ENCODE data around the gene FAM13B.

Gene FAM13B

DNA sequence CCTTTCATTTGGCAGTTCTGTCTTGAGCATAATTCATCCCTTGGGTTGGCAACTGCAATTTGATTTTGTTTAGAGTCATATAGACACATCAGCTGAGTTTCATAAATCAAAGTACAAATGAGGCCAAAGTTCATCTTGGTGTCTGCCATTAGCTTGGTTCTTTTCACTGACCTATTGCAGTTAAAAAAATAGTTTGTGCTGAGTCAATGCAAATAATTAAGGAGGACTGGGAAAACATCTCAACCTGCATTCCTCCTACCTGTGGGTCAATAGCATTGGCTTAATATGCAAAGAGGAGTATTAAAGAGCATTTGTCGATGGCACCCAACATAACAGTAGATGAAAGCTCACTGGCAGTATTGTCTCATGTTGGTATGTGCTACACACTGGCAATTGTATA, 142.0 kb downstream of the FAM13B start:
- DNase-seq, result no peak

DNA sequence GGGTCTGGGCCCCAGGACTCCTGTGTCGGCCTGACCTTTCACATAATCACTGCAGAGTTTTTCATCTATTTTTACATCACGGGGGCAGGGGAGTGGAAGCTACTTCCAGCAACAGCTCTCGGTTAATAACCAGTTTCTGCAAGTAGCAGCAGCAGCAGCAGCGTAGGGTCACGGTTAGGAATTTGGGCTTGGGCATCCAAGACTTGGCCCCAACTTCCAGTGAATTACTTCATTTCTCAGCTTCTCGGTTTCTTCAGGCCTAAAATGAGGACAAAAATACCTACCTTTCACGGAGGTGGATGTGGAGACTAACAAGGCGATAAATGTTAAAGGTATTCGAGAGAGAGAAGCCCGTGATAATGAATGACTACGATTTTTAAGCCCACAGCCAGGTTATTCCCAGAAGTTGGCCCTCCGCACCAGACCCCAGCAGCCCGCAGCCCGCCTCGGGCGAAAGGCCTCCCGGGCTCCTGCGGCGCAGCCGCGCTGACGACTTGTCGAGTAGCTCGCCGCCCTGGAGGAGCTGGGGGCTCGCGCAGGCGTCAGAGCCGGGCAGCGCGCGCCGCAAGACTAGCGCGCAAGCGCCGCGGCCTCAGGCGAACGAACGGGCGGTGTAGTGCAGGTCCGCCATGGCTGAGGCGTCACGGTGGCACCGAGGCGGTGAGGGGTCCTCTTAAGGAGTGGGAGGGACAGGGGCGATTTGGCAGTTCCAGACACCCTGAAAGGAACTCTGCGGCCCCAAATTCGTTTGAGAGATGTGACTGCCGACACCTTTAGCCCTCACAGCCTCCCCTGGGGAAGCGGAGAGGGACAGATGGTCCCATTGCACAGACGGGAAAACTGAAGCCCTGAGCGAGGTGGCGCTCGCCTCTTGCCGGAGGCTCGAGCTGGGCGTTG, 143.8 kb downstream of the FAM13B start, which contains the start of gene PKD2L2:
Gene PKD2L2 (plus strand): TSS at position 595 of the 897 bp plus-strand sequence. CDS start 35 bp downstream, at position 630.
- DNase-seq, result peak; percentile 81 to 82

DNA sequence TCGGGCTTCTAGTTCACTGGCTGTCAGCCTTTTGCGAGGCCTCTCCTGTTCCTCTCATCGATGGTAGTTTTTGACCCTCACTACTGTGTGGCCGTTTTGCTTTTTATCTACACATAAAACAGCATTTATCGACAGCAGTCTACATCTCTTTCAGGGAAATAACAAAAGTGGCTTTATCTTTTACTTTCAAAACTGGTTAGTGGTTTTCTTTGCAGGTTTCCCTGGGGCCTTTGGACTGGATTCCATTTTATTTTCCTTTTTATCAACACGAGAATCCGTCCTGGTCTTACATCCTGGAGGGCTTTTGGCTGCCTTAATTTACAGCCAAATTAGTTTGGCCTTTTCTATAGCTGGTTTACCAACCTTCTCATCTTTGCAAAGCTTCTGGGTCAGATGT, 144.4 kb downstream of the FAM13B start:
- no peak for DNase-seq
